A673 (cell line): ENCODE results near the gene GREB1L. TPM values are rescaled to one million over a fixed set of nuclear protein-coding genes. Genes with fewer than 3 reads are reported as not detected.

ENCODE experiments used
- BruUV-seq: library from RNA; stranded (reverse); fragments of 400-500 nt; replicated peaks from 2 replicates; lab custom pipeline; 2021; lab: Mats Ljungman, UMichigan
- CTCF ChIA-PET: fragments of 300-600 bp; sonication (Branson Sonifier 250); formaldehyde crosslinking; loops from one replicate; lab custom pipeline; 2022; ENCODE audit warnings: antibody characterized with exemption; lab: Charles Lee
- POLR2A ChIA-PET: fragments of 300-600 bp; sonication (Branson Sonifier 250); formaldehyde crosslinking; loops from one replicate; lab custom pipeline; 2022; ENCODE audit warnings: antibody characterized with exemption; ENCODE audit not compliant: low non-redundant PET; lab: Charles Lee
- DNase-seq: peaks from one replicate; pipeline ENCODE4 v3.0.0-alpha.2; 2015; ENCODE audit warnings: low spot score
- H3K27ac ChIP-seq: fragments of 200-600 bp; sonication (generic); 2 replicates; pipeline ENCODE4 v1.5.1; 2016; ENCODE audit warnings: mixed run types, low read depth, mild to moderate bottlenecking, mixed read lengths, antibody characterized with exemption, low read length; ENCODE audit not compliant: poor library complexity, severe bottlenecking
- H3K27me3 ChIP-seq: fragments of 200-600 bp; sonication (generic); replicated peaks from 2 replicates; pipeline ENCODE4 v1.6.1; 2017; ENCODE audit warnings: mixed run types, low read depth, mild to moderate bottlenecking, mixed read lengths, antibody characterized with exemption, low read length; ENCODE audit not compliant: insufficient read depth, poor library complexity
- H3K36me3 ChIP-seq: fragments of 200-600 bp; sonication (generic); 2 replicates; pipeline ENCODE4 v1.6.1; 2016; ENCODE audit warnings: mixed run types, mild to moderate bottlenecking, mixed read lengths, antibody characterized with exemption, low read length; ENCODE audit not compliant: insufficient read depth, poor library complexity, severe bottlenecking
- H3K4me1 ChIP-seq: fragments of 200-600 bp; sonication (generic); 2 replicates; pipeline ENCODE4 v1.6.1; 2017; ENCODE audit warnings: mixed run types, mild to moderate bottlenecking, mixed read lengths, antibody characterized with exemption, low read length; ENCODE audit not compliant: insufficient read depth, poor library complexity, severe bottlenecking
- H3K4me3 ChIP-seq: fragments of 200-600 bp; sonication (generic); 2 replicates; pipeline ENCODE4 v1.5.1; 2016; ENCODE audit warnings: low read depth, mixed run types, mild to moderate bottlenecking, mixed read lengths, low read length; ENCODE audit not compliant: poor library complexity, severe bottlenecking
- H3K9me3 ChIP-seq: fragments of 200-600 bp; sonication (generic); 2 replicates; pipeline ENCODE4 v1.6.1; 2016; ENCODE audit warnings: mixed run types, low read depth, mild to moderate bottlenecking, mixed read lengths, antibody characterized with exemption, low read length; ENCODE audit not compliant: poor library complexity, severe bottlenecking
- EZH2 ChIP-seq: fragments of 200-600 bp; sonication (generic); IDR thresholded peaks from 2 replicates; pipeline ENCODE4 v1.6.1; 2017; ENCODE audit warnings: borderline replicate concordance, low read depth, mild to moderate bottlenecking, mixed read lengths, antibody characterized with exemption, low read length; ENCODE audit not compliant: poor library complexity, severe bottlenecking
- intact Hi-C: fragments of 100-400 bp; cut with micrococcal nuclease; formaldehyde crosslinking; loops from one replicate; pipeline ENCODE4 v1.10.0; 2022; ENCODE audit not compliant: unreplicated experiment
- total RNA-seq: library from RNA; stranded (reverse); gene quantifications from 2 replicates; pipeline ENCODE4 v1.2.3, GENCODE V29; 2021
- TF ChIP-seq, protein P1 (sequence below): fragments of 300-800, 200-600 bp; sonication (generic); conservative IDR thresholded peaks from 2 replicates; pipeline ENCODE4 v1.5.1; 2017; ENCODE audit warnings: low read depth, mild to moderate bottlenecking, antibody characterized with exemption, low read length, moderate library complexity, mixed read lengths

Gene GREB1L
- total RNA-seq, 1 experiment from 2014 or later, result 0.04 TPM

- CTCF ChIA-PET, result no interaction called here
- no peaks in the 10 kb centered on the region for H3K36me3 ChIP-seq
- no peak for DNase-seq
- no peak for TF ChIP-seq EZH2
- TF ChIP-seq, protein P1, sequence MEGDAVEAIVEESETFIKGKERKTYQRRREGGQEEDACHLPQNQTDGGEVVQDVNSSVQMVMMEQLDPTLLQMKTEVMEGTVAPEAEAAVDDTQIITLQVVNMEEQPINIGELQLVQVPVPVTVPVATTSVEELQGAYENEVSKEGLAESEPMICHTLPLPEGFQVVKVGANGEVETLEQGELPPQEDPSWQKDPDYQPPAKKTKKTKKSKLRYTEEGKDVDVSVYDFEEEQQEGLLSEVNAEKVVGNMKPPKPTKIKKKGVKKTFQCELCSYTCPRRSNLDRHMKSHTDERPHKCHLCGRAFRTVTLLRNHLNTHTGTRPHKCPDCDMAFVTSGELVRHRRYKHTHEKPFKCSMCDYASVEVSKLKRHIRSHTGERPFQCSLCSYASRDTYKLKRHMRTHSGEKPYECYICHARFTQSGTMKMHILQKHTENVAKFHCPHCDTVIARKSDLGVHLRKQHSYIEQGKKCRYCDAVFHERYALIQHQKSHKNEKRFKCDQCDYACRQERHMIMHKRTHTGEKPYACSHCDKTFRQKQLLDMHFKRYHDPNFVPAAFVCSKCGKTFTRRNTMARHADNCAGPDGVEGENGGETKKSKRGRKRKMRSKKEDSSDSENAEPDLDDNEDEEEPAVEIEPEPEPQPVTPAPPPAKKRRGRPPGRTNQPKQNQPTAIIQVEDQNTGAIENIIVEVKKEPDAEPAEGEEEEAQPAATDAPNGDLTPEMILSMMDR, result no peak
- POLR2A ChIA-PET, result no interaction called here
- no peak overlapping the region for H3K27ac ChIP-seq
- no peaks in the 10 kb centered on the region for H3K27me3 ChIP-seq
- no peak overlapping the region for H3K4me3 ChIP-seq
- intact Hi-C loops, result no loop called here
- no peaks in the 10 kb centered on the region for H3K9me3 ChIP-seq
- peaks cover 7% of the 10 kb centered on the region for H3K4me1 ChIP-seq
- no TSS peak for BruUV-seq
Observed at GRCh38 chr18:21361307-21361880, 119.4 kb downstream of the GREB1L start.

DNA sequence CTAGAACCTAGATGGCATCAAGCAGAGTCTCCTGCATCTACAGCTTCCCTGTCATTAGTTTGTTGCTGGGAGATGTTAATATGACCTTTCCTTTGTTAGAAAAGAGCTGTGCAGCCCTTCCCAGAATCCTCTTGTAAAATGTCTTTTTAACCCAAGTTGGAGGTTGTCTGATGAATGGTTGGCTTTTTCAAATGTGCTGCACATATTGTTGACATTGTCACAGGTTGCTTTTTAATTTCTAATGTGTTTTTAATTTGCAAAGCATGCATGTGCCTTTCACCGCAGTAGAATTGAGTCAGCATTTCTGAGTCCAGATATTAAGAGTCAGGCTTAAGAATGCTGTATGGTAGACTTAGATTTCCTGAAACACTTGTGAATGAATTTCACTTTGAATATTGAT lies 120.8 kb downstream of the GREB1L start:
- DNase-seq, result no peak
- CTCF ChIA-PET, result no interaction called here
- Histone ChIP-seq H3K27me3 (no peaks in the 10 kb centered on the region), H3K27ac (no peak overlapping the region), H3K36me3 (no peaks in the 10 kb centered on the region), H3K9me3 (no peaks in the 10 kb centered on the region), H3K4me3 (no peak overlapping the region), H3K4me1 (peaks cover 7% of the 10 kb centered on the region)
- intact Hi-C loops, result no loop called here
- POLR2A ChIA-PET, result no interaction called here
- TF ChIP-seq, protein P1, result no peak
- TF ChIP-seq EZH2, result no peak
- BruUV-seq, result no TSS peak

DNA sequence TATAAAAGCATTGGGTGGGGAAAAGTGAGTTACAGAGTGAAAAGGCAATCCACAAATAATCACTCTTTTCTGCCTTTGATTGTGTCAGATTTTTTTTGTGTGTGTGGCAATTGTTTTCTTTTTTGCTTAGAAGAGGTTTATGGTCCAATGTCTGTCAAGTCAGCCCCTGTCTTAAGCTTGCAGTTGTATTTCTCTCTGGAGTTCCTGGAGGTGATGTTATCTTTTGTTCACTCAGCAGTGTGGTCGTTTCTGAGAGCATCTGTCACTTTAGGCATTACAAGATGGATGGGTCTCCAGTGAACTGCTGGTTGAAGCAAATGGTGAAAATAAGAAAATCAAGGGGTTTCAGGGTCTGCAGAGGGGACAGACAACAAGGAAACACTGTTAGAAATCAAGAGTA lies 121.3 kb downstream of the GREB1L start:
- Histone ChIP-seq H3K36me3 (no peaks in the 10 kb centered on the region), H3K4me3 (no peak overlapping the region), H3K27ac (no peak overlapping the region), H3K9me3 (no peaks in the 10 kb centered on the region), H3K27me3 (no peaks in the 10 kb centered on the region), H3K4me1 (peaks cover 7% of the 10 kb centered on the region)
- intact Hi-C loops, result no loop called here
- no peak for DNase-seq
- ChIA-PET CTCF (no interaction called here), POLR2A (no interaction called here)
- BruUV-seq, result no TSS peak
- TF ChIP-seq, protein P1, result no peak
- TF ChIP-seq EZH2, result no peak
